C4-2B (cell line): Measurements from ENCODE around the gene RAG1.

ENCODE experiments used
- ZFX ChIP-seq: fragments of 450-650 bp; IDR thresholded peaks from 2 replicates; pipeline ENCODE4 v1.6.1; 2017
- TF ChIP-seq, protein P1 (sequence below): fragments of 450-650 bp; conservative IDR thresholded peaks from 2 replicates; pipeline ENCODE4 v1.5.1; 2017; ENCODE audit warnings: mild to moderate bottlenecking

DNA sequence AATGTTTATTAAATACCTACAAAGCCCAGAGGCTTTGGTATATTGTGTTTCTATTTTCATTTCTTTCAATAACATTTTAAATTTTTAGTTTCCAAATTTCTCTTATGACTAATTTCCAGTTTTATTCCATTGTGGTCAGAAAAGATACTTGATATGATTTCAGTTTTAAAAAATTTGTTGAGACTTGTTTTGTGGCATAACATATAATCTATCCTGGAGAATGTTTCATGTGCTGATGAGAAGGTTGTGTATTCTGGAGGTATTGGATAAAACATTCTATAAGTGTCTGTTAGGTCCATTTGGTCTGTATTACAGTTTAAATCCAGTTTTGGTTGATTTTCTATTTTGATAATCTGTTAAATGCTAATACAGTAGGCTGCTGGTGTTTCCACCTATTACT, 9.8 kb upstream of the RAG1 start:
- TF ChIP-seq, protein P1, sequence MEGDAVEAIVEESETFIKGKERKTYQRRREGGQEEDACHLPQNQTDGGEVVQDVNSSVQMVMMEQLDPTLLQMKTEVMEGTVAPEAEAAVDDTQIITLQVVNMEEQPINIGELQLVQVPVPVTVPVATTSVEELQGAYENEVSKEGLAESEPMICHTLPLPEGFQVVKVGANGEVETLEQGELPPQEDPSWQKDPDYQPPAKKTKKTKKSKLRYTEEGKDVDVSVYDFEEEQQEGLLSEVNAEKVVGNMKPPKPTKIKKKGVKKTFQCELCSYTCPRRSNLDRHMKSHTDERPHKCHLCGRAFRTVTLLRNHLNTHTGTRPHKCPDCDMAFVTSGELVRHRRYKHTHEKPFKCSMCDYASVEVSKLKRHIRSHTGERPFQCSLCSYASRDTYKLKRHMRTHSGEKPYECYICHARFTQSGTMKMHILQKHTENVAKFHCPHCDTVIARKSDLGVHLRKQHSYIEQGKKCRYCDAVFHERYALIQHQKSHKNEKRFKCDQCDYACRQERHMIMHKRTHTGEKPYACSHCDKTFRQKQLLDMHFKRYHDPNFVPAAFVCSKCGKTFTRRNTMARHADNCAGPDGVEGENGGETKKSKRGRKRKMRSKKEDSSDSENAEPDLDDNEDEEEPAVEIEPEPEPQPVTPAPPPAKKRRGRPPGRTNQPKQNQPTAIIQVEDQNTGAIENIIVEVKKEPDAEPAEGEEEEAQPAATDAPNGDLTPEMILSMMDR: no peak
- no peak for TF ChIP-seq ZFX
